HCT116 (cell line): Measurements from ENCODE around the gene CPED1. TPM values are rescaled to one million over a fixed set of nuclear protein-coding genes. Genes with fewer than 3 reads are reported as not detected.

Source experiments
- ATAC-seq: fragments of 200-7000 bp; cut with Tn5 transposase; 2 replicates; pipeline ENCODE4 v1.9.1; 2020; ENCODE audit warnings: mild to moderate bottlenecking, moderate library complexity
- BruUV-seq: library from RNA; stranded (reverse); fragments of 400-500 nt; replicated peaks from 2 replicates; lab custom pipeline; 2021; lab: Mats Ljungman, UMichigan
- CTCF ChIA-PET: fragments of 300-600 bp; sonication (Branson Sonifier 250); formaldehyde crosslinking; loops from one replicate; lab custom pipeline; 2021; ENCODE audit warnings: antibody characterized with exemption; lab: Charles Lee
- POLR2A ChIA-PET: fragments of 300-600, 350-600 bp; sonication (Branson Sonifier 250); formaldehyde crosslinking; loops from one replicate; lab custom pipeline; 2021; ENCODE audit warnings: antibody characterized with exemption; lab: Charles Lee
- RAD21 ChIA-PET, 2 experiments: fragments of 300-600 bp; sonication (Branson Sonifier 250); formaldehyde crosslinking; loops; one replicate each; lab custom pipeline; 2023; ENCODE audit warnings: low total read pairs in 2 of 2; ENCODE audit not compliant: uncharacterized antibody in 2 of 2, unreplicated experiment in 2 of 2, low non-redundant PET in 1 of 2; lab: Charles Lee
- DNase-seq: peaks from one replicate; pipeline ENCODE4 v3.0.0-alpha.2; 2010; ENCODE audit warnings: low read depth, low spot score
- H2AFZ ChIP-seq: fragments of 200-600 bp; shearing (Covaris generic), sonication (generic); 2 replicates; pipeline ENCODE4 v1.6.1; 2017; ENCODE audit warnings: low read depth, mixed run types, mixed read lengths, antibody characterized with exemption, low read length; ENCODE audit not compliant: poor library complexity, severe bottlenecking
- H3K27ac ChIP-seq: 2 replicates; pipeline ENCODE4 v1.5.1; 2012; ENCODE audit warnings: low read depth, low read length
- H3K27me3 ChIP-seq: fragments of 200-600 bp; sonication (generic); 2 replicates; pipeline ENCODE4 v1.6.1; 2016; ENCODE audit warnings: mixed run types, low read length, mixed read lengths; ENCODE audit not compliant: insufficient read depth
- H3K36me3 ChIP-seq, 2 experiments: fragments of 200-500 bp in 1 of 2; fragments of 200-600 bp in 1 of 2; sonication (Bioruptor generic) in 1 of 2; sonication (generic) in 1 of 2; 2 replicates each; pipeline versions ENCODE4 v1.5.1 to v1.6.1; 2014 to 2016; ENCODE audit warnings: low read length in 2 of 2, inconsistent platforms in 1 of 2, mixed read lengths in 1 of 2, mixed run types in 1 of 2; ENCODE audit not compliant: insufficient read depth in 2 of 2, control insufficient read depth in 1 of 2
- H3K4me1 ChIP-seq, 2 experiments: fragments of 200-600 bp in 1 of 2; sonication (generic) in 1 of 2; 2 replicates each; pipeline versions ENCODE4 v1.5.1 to v1.6.1; 2012 to 2017; ENCODE audit warnings: low read length in 2 of 2, inconsistent platforms in 1 of 2, mild to moderate bottlenecking in 1 of 2, mixed read lengths in 1 of 2, mixed run types in 1 of 2, moderate library complexity in 1 of 2; ENCODE audit not compliant: insufficient read depth in 2 of 2, control insufficient read depth in 1 of 2
- H3K4me2 ChIP-seq: fragments of 200-600 bp; sonication (generic); 2 replicates; pipeline ENCODE4 v1.6.1; 2017; ENCODE audit warnings: mixed run types, low read length, mixed read lengths
- H3K4me3 ChIP-seq, 2 experiments: fragments of 200-600 bp in 1 of 2; sonication (generic) in 1 of 2; replicated peaks in 1 of 2; 2 replicates each; pipeline ENCODE4 v1.5.1; 2011 to 2016; ENCODE audit warnings: low read length in 2 of 2, control low read depth in 1 of 2, low read depth in 1 of 2, mild to moderate bottlenecking in 1 of 2, mixed read lengths in 1 of 2, mixed run types in 1 of 2
- H3K79me2 ChIP-seq: fragments of 200-600 bp; sonication (generic); 2 replicates; pipeline ENCODE4 v1.6.1; 2017; ENCODE audit warnings: mild to moderate bottlenecking, mixed run types, low read length, moderate library complexity, mixed read lengths; ENCODE audit not compliant: insufficient read depth
- H3K9ac ChIP-seq: fragments of 200-600 bp; sonication (generic); 2 replicates; pipeline ENCODE4 v1.6.1; 2016; ENCODE audit warnings: low read length, mixed read lengths
- H3K9me2 ChIP-seq: fragments of 200-600 bp; sonication (generic), shearing (Covaris generic); 2 replicates; pipeline ENCODE4 v1.6.1; 2017; ENCODE audit warnings: mixed run types, mild to moderate bottlenecking, moderate library complexity; ENCODE audit not compliant: insufficient read depth
- H3K9me3 ChIP-seq, 2 experiments: fragments of 200-500 bp in 1 of 2; fragments of 200-600 bp in 1 of 2; sonication (Bioruptor generic) in 1 of 2; sonication (generic) in 1 of 2; 2 replicates each; pipeline ENCODE4 v1.6.1; 2014 to 2017; ENCODE audit warnings: low read length in 2 of 2, mixed read lengths in 2 of 2, inconsistent platforms in 1 of 2, low read depth in 1 of 2, mild to moderate bottlenecking in 1 of 2, mixed run types in 1 of 2, moderate library complexity in 1 of 2; ENCODE audit not compliant: control insufficient read depth in 1 of 2, insufficient read depth in 1 of 2
- H4K20me1 ChIP-seq: fragments of 200-600 bp; sonication (generic), shearing (Covaris generic); 2 replicates; pipeline ENCODE4 v1.6.1; 2017; ENCODE audit warnings: mixed run types, mild to moderate bottlenecking, moderate library complexity; ENCODE audit not compliant: insufficient read depth
- EGR1 ChIP-seq: IDR thresholded peaks from 2 replicates; pipeline ENCODE4 v1.6.1; 2012; ENCODE audit warnings: low read depth
- MAX ChIP-seq: IDR thresholded peaks from 2 replicates; pipeline ENCODE4 v1.6.1; 2012
- POLR2AphosphoS5 ChIP-seq: IDR thresholded peaks from 2 replicates; pipeline ENCODE4 v1.6.1; 2011; ENCODE audit warnings: mild to moderate bottlenecking, low read depth, low read length, moderate library complexity
- SP1 ChIP-seq: IDR thresholded peaks from 2 replicates; pipeline ENCODE4 v1.6.1; 2012; ENCODE audit warnings: low read depth
- intact Hi-C: fragments of 100-400 bp; cut with micrococcal nuclease; formaldehyde crosslinking; loops from 2 replicates; pipeline ENCODE4 v1.10.0; 2022
- total RNA-seq: library from RNA; stranded (reverse); gene quantifications from one replicate; pipeline ENCODE4 v1.2.1, GENCODE V29; 2021; ENCODE audit not compliant: unreplicated experiment

Gene CPED1
- total RNA-seq, 1 experiment from 2014 or later: 1.2 TPM

GRCh38 chr7:121344497-121344896 is 356.0 kb downstream of the CPED1 start:
- no peak for DNase-seq
- RAD21 ChIA-PET: no interaction called here
- H3K4me3 ChIP-seq: no peak overlapping the region
- peaks cover 19 to 69% of the 10 kb centered on the region in 2 experiments; a peak in 3 of 4 replicates for H3K4me1 ChIP-seq
- ATAC-seq: peak; percentile 16; the same call in 1 of the 2 replicates
- no peak overlapping the region for H3K9ac ChIP-seq
- no peaks in the 10 kb centered on the region for H3K9me2 ChIP-seq
- intact Hi-C loops: no loop called here
- no peaks in the 10 kb centered on the region for H4K20me1 ChIP-seq
- TF ChIP-seq SP1: 0 out of 2 replicates have a peak, but pooled peaks have one; percentile 1
- 0 out of 2 replicates have a peak, but pooled peaks have one; percentile 2 for TF ChIP-seq EGR1
- no peak for TF ChIP-seq MAX
- TF ChIP-seq POLR2AphosphoS5: peak; percentile 48; the same call in 1 of the 2 replicates
- TF ChIP-seq, all 23 proteins: peak for 3
- Histone ChIP-seq H3K27me3 (no peaks in the 10 kb centered on the region), H3K79me2 (peaks cover 6% of the 10 kb centered on the region), H3K36me3 (peaks cover 7 to 10% of the 10 kb centered on the region in 2 experiments), H3K4me2 (no peak overlapping the region), H3K27ac (peak overlapping the region; percentile 56), H2AFZ (no peak overlapping the region), H3K9me3 (no peaks in the 10 kb centered on the region)
- CTCF ChIA-PET: no interaction called here
- POLR2A ChIA-PET: no interaction called here
- no TSS peak for BruUV-seq

Other genes starting within 250 kb of the CPED1 start
- 7.4 TPM for gene TSPAN12, start 130.6 kb upstream of the CPED1 start, total RNA-seq
- gene ING3, start 37.9 kb upstream of the CPED1 start, total RNA-seq: 16.2 TPM